ENCODE results near the gene CLDN7.

DNA sequence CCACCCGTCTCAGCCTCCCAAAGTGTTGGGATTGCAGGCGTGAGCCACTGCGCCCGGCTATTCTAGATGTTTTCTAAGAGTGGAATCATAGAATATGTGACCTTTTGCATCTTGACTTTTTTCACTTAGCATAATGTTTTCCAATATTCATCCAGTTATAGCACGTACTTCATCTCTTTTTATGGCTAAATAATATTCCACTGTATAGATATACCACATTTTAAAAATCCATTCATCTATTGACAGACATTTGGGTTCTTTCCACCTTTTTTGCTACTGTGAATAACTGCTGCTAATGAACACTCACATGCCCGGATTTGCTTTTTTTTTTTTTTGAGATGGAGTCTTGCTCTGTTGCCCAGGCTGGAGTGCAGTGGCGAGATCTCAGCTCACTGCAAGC lies 41.9 kb upstream of the CLDN7 start:
- TF ChIP-seq TAF1 (conservative IDR thresholded peaks at IDR 0.05) (no peak), EGR1 (IDR thresholded peaks at IDR 0.05; ENCODE audit: low read depth in 2 of 2) (no peak), CTCF (IDR thresholded peaks at IDR 0.05; ENCODE audit: low read depth, low read length, missing input control) (no peak), YY1 (IDR thresholded peaks at IDR 0.05) (no peak)
- TF ChIP-seq, protein P1, sequence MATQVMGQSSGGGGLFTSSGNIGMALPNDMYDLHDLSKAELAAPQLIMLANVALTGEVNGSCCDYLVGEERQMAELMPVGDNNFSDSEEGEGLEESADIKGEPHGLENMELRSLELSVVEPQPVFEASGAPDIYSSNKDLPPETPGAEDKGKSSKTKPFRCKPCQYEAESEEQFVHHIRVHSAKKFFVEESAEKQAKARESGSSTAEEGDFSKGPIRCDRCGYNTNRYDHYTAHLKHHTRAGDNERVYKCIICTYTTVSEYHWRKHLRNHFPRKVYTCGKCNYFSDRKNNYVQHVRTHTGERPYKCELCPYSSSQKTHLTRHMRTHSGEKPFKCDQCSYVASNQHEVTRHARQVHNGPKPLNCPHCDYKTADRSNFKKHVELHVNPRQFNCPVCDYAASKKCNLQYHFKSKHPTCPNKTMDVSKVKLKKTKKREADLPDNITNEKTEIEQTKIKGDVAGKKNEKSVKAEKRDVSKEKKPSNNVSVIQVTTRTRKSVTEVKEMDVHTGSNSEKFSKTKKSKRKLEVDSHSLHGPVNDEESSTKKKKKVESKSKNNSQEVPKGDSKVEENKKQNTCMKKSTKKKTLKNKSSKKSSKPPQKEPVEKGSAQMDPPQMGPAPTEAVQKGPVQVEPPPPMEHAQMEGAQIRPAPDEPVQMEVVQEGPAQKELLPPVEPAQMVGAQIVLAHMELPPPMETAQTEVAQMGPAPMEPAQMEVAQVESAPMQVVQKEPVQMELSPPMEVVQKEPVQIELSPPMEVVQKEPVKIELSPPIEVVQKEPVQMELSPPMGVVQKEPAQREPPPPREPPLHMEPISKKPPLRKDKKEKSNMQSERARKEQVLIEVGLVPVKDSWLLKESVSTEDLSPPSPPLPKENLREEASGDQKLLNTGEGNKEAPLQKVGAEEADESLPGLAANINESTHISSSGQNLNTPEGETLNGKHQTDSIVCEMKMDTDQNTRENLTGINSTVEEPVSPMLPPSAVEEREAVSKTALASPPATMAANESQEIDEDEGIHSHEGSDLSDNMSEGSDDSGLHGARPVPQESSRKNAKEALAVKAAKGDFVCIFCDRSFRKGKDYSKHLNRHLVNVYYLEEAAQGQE (IDR thresholded peaks at IDR 0.05): no peak

All from liver (tissue), 3 donors.